GM18858 (cell line): ENCODE data around the gene SPHKAP.
A peak's percentile ranks its signal among the peaks of the same experiment; 100 is the strongest.
"Not testable (repeated sequence)": the region's sequence is repeated elsewhere in the genome, so short reads cannot be mapped to it uniquely, and the experiment has no call there.

ENCODE experiments used
- ATAC-seq: cut with Tn5 transposase; IDR thresholded peaks from one replicate; pipeline ENCODE4 v1.9.1; 2021; ENCODE audit not compliant: unreplicated experiment

Gene SPHKAP

GRCh38 chr2:228040995-228041394 is 140.5 kb downstream of the SPHKAP start:
- ATAC-seq, result no peak

- ATAC-seq, result peak; percentile 90
Measured at GRCh38 chr2:228039752-228040534, 141.5 kb downstream of the SPHKAP start.

- no peak for ATAC-seq
Measured at GRCh38 chr2:228038967-228039366, 142.5 kb downstream of the SPHKAP start.

- ATAC-seq, result no peak
Measured at GRCh38 chr2:228037915-228038314, 143.6 kb downstream of the SPHKAP start.

GRCh38 chr2:228023619-228024018 is 157.9 kb downstream of the SPHKAP start:
- no peak for ATAC-seq

GRCh38 chr2:228018311-228018710 is 163.2 kb downstream of the SPHKAP start:
- ATAC-seq, result no peak

- no peak for ATAC-seq
Measured at GRCh38 chr2:228017784-228018183, 163.7 kb downstream of the SPHKAP start.

- ATAC-seq, result no peak
Measured at GRCh38 chr2:228016402-228016801, 165.1 kb downstream of the SPHKAP start.

- no peak for ATAC-seq
Measured at GRCh38 chr2:228015741-228016140, 165.7 kb downstream of the SPHKAP start.

GRCh38 chr2:227996366-227996765 is 185.1 kb downstream of the SPHKAP start:
- no peak for ATAC-seq

GRCh38 chr2:227990937-227991336 is 190.6 kb downstream of the SPHKAP start:
- no peak for ATAC-seq

- no peak for ATAC-seq
Measured at GRCh38 chr2:227973241-227973640, 208.2 kb downstream of the SPHKAP start.

- ATAC-seq, result no peak
Measured at GRCh38 chr2:227971619-227972230, 209.8 kb downstream of the SPHKAP start.

GRCh38 chr2:227960317-227960716 is 221.2 kb downstream of the SPHKAP start:
- no peak for ATAC-seq

GRCh38 chr2:227942965-227943364 is 238.5 kb downstream of the SPHKAP start:
- ATAC-seq, result no peak

GRCh38 chr2:227942021-227942420 is 239.5 kb downstream of the SPHKAP start:
- ATAC-seq, result peak; percentile 73

GRCh38 chr2:227939271-227940027 is 242.0 kb downstream of the SPHKAP start:
- ATAC-seq, result no peak

- not testable (repeated sequence) for ATAC-seq
Measured at GRCh38 chr2:227936249-227936648, 245.2 kb downstream of the SPHKAP start.

- ATAC-seq, result no peak
Measured at GRCh38 chr2:227933884-227934283, 247.6 kb downstream of the SPHKAP start.

GRCh38 chr2:227932403-227932802 is 249.1 kb downstream of the SPHKAP start:
- no peak for ATAC-seq

GRCh38 chr2:227932001-227932400 is 249.5 kb downstream of the SPHKAP start:
- ATAC-seq, result no peak
